NCI-H510A (cell line): ENCODE measurements around the gene GATAD2B.
"Not testable (repeated sequence)": the region's sequence is repeated elsewhere in the genome, so short reads cannot be mapped to it uniquely, and the experiment has no call there.

Experiments used
- DNase-seq: peaks from one replicate; lab custom pipeline; 2025; lab: John Stamatoyannopoulos, UW

Gene GATAD2B

GRCh38 chr1:153795934-153796785 lies 126.6 kb downstream of the GATAD2B start:
- DNase-seq: no peak

GRCh38 chr1:153795330-153795837 lies 127.4 kb downstream of the GATAD2B start:
- DNase-seq: no peak

- DNase-seq: no peak
Measured at GRCh38 chr1:153794624-153795329, 128.0 kb downstream of the GATAD2B start.

- no peak for DNase-seq
Measured at GRCh38 chr1:153793973-153794615, 128.7 kb downstream of the GATAD2B start.

GRCh38 chr1:153793261-153793972 lies 129.4 kb downstream of the GATAD2B start:
- no peak for DNase-seq

- DNase-seq: no peak
Measured at GRCh38 chr1:153792631-153793041, 130.1 kb downstream of the GATAD2B start.

GRCh38 chr1:153791648-153792253 lies 131.0 kb downstream of the GATAD2B start:
- DNase-seq: no peak

GRCh38 chr1:153790966-153791647 lies 131.7 kb downstream of the GATAD2B start:
- no peak for DNase-seq

- peak; percentile 42 for DNase-seq
Measured at GRCh38 chr1:153790313-153790965, 132.3 kb downstream of the GATAD2B start.

- peak; percentile 56 for DNase-seq
Measured at GRCh38 chr1:153789478-153790034, 133.2 kb downstream of the GATAD2B start.

GRCh38 chr1:153786038-153786790 lies 136.6 kb downstream of the GATAD2B start:
- no peak for DNase-seq

GRCh38 chr1:153783233-153784190 lies 139.3 kb downstream of the GATAD2B start:
- peak; percentile 78 for DNase-seq

- not testable (repeated sequence) for DNase-seq
Measured at GRCh38 chr1:153782648-153783047, 140.1 kb downstream of the GATAD2B start.

GRCh38 chr1:153780551-153780950 lies 142.2 kb downstream of the GATAD2B start:
- no peak for DNase-seq

- no peak for DNase-seq
Measured at GRCh38 chr1:153779781-153780541, 142.8 kb downstream of the GATAD2B start.

- DNase-seq: no peak
Measured at GRCh38 chr1:153778824-153779519, 143.8 kb downstream of the GATAD2B start.
